K562 (cell line): ENCODE data around the gene RSPH6A. TPM values are rescaled to one million over a fixed set of nuclear protein-coding genes. Genes with fewer than 3 reads are reported as not detected.
A peak's percentile ranks its signal among the peaks of the same experiment; 100 is the strongest.

Experiments
- ATAC-seq: fragments of 200-7000 bp; cut with Tn5 transposase; 3 replicates; pipeline ENCODE4 v1.9.1; 2020; ENCODE audit warnings: moderate library complexity
- BruUV-seq: library from RNA; stranded (reverse); fragments of 400-500 nt; replicated peaks from 2 replicates; lab custom pipeline; 2021; lab: Mats Ljungman, UMichigan
- CTCF ChIA-PET: fragments of 300-600 bp; formaldehyde crosslinking; extraction: SDS; loops from one replicate; lab custom pipeline; 2021; ENCODE audit warnings: low intra/inter-chr PET ratio; lab: Yijun Ruan, JAX
- POLR2A ChIA-PET: fragments of 300-600, 350-650 bp; sonication (Branson Sonifier 250); formaldehyde crosslinking; extraction: SDS; loops from one replicate; lab custom pipeline; 2021; ENCODE audit warnings: antibody characterized with exemption, inconsistent platforms; lab: Yijun Ruan, JAX
- DNase-seq, 4 experiments: peaks; one replicate each; pipeline versions ENCODE4 v3.0.0 to v3.0.0-alpha.2; 2011 to 2018; ENCODE audit warnings: low spot score in 3 of 4, mixed read lengths in 3 of 4; ENCODE audit errors: extremely low read depth in 1 of 4
- FAIRE-seq: peaks from 2 replicates; lab custom pipeline; 2011; peaks lifted over from hg19 to GRCh38; lab: Jason Lieb, UNC
- H2AFZ ChIP-seq: 2 replicates; pipeline ENCODE4 v1.6.0; 2011; ENCODE audit warnings: low read depth, low read length, control low read depth, inconsistent platforms
- H3K27ac ChIP-seq: fragments of 200-600 bp; 3 replicates; pipeline ENCODE4 v1.8.0; 2011; ENCODE audit warnings: low read depth, mild to moderate bottlenecking, control low read depth, inconsistent platforms, low read length, moderate library complexity, mixed read lengths; ENCODE audit errors: extremely low read depth
- H3K27me3 ChIP-seq, 2 experiments: fragments of 300-600 bp in 1 of 2; 2 replicates in 1 of 2; 3 replicates in 1 of 2; pipeline versions ENCODE4 v1.6.0 to v1.8.0; 2011; ENCODE audit warnings: inconsistent platforms in 2 of 2, low read length in 2 of 2, mild to moderate bottlenecking in 1 of 2, mixed read lengths in 1 of 2, moderate library complexity in 1 of 2; ENCODE audit not compliant: control insufficient read depth in 2 of 2, insufficient read depth in 2 of 2
- H3K36me3 ChIP-seq: fragments of 300-600 bp; 3 replicates; pipeline ENCODE4 v1.8.0; 2011; ENCODE audit warnings: mild to moderate bottlenecking, low read length, inconsistent platforms; ENCODE audit not compliant: control insufficient read depth, insufficient read depth
- H3K4me1 ChIP-seq, 2 experiments: fragments of 200-600 bp in 1 of 2; replicated peaks in 1 of 2; 2 replicates in 1 of 2; 3 replicates in 1 of 2; pipeline versions ENCODE4 v1.5.1 to v1.8.0; 2011; ENCODE audit warnings: inconsistent platforms in 2 of 2, low read length in 2 of 2, mild to moderate bottlenecking in 1 of 2, mixed read lengths in 1 of 2, moderate library complexity in 1 of 2; ENCODE audit not compliant: control insufficient read depth in 2 of 2, insufficient read depth in 2 of 2
- H3K4me2 ChIP-seq: 2 replicates; pipeline ENCODE4 v1.6.1; 2011; ENCODE audit warnings: low read length, control low read depth, inconsistent platforms, mixed read lengths; ENCODE audit not compliant: insufficient read depth
- H3K4me3 ChIP-seq: fragments of 200-600 bp; sonication (generic), shearing (Covaris generic); 2 replicates; pipeline ENCODE4 v1.5.1; 2016; ENCODE audit warnings: control low read depth, inconsistent platforms
- H3K79me2 ChIP-seq: fragments of 200-600 bp; 3 replicates; pipeline ENCODE4 v1.8.0; 2011; ENCODE audit warnings: low read length, inconsistent platforms; ENCODE audit not compliant: control insufficient read depth, insufficient read depth
- H3K9ac ChIP-seq, 2 experiments: 2 replicates each; pipeline versions ENCODE4 v1.6.0 to v1.6.1; 2011; ENCODE audit warnings: low read depth in 2 of 2, low read length in 2 of 2, control low read depth in 1 of 2, inconsistent platforms in 1 of 2, mild to moderate bottlenecking in 1 of 2, mixed read lengths in 1 of 2; ENCODE audit not compliant: insufficient read depth in 1 of 2
- H3K9me1 ChIP-seq: one replicate; pipeline ENCODE4 v1.6.0; 2011; ENCODE audit warnings: inconsistent platforms, mild to moderate bottlenecking, low read length, moderate library complexity; ENCODE audit not compliant: control insufficient read depth, insufficient read depth
- H3K9me3 ChIP-seq: replicated peaks from 2 replicates; pipeline ENCODE4 v1.5.1; 2011; ENCODE audit warnings: low read depth, low read length, inconsistent platforms; ENCODE audit not compliant: control insufficient read depth, insufficient read depth
- H4K20me1 ChIP-seq: replicated peaks from 2 replicates; pipeline ENCODE4 v1.6.1; 2011; ENCODE audit warnings: low read length, inconsistent platforms, mixed read lengths; ENCODE audit not compliant: control insufficient read depth, insufficient read depth
- TEAD1 ChIP-seq, 2 experiments: fragments of 450-650 bp in 1 of 2; sonication (generic) in 1 of 2; formaldehyde crosslinking; IDR thresholded peaks; 2 replicates each; pipeline versions ENCODE4 v1.4.0 to v1.8.0; 2020 to 2022; ENCODE audit warnings: mild to moderate bottlenecking in 2 of 2, missing genetic modification reagents in 1 of 2
- ZNF146 ChIP-seq: IDR thresholded peaks from one replicate; pipeline ENCODE4 v1.6.1; 2018; ENCODE audit warnings: missing compliant biosample characterization; ENCODE audit not compliant: unreplicated experiment
- ZNF224 ChIP-seq: sonication (generic); formaldehyde crosslinking; IDR thresholded peaks from 2 replicates; pipeline ENCODE4 v1.8.0; 2022; ENCODE audit warnings: mild to moderate bottlenecking, missing genetic modification reagents
- ZNF263 ChIP-seq: sonication (generic); formaldehyde crosslinking; IDR thresholded peaks from 2 replicates; pipeline ENCODE4 v1.8.0; 2022; ENCODE audit warnings: mild to moderate bottlenecking, missing genetic modification reagents, borderline replicate concordance
- WGBS: fragments of 100-300 bp; shearing (Covaris generic); methylation state at CpG from one replicate; pipeline ENCODE4 v1.1.6; 2016; ENCODE audit warnings: low coverage, mixed read lengths; ENCODE audit not compliant: insufficient coverage; ENCODE audit errors: missing lambda C conversion rate; 5-methylcytosine and 5-hydroxymethylcytosine counted together
- in situ Hi-C: fragments of 300-500 bp; cut with MboI; formaldehyde crosslinking; loops from 4 replicates; pipeline ENCODE4 v1.15.0; 2018; ENCODE audit warnings: inconsistent platforms, mixed read lengths
- intact Hi-C: fragments of 100-400 bp; cut with micrococcal nuclease; formaldehyde crosslinking; loops from 2 replicates; pipeline ENCODE4 v1.14.2; 2022
- polyA plus RNA-seq, 8 experiments: library from polyadenylated mRNA; depleted of rRNA in 4 of 8; stranded (reverse) in 5 of 8; unstranded in 3 of 8; fragments of >200 nt; fragmentation: Nextera tagmentation in 2 of 8; fragmentation: Illumina TruSeq in 1 of 8; extraction: Ambion mirVana in 2 of 8; extraction: Trizol in 1 of 8; gene quantifications; 2 replicates each; pipeline versions ENCODE4 v1.2.1 to v1.2.3, GENCODE V29; 2011 to 2014; ENCODE audit warnings: inconsistent platforms in 1 of 8, missing spikeins in 1 of 8
- total RNA-seq, 7 experiments: library from RNA; depleted of rRNA in 6 of 7; stranded (reverse); fragments of >200 nt in 6 of 7; fragmentation: Illumina TruSeq in 2 of 7; extraction: Trizol in 2 of 7; gene quantifications; 2 replicates each; pipeline versions ENCODE4 v1.2.1 to v1.2.3, GENCODE V29; 2011 to 2021; ENCODE audit warnings: low replicate concordance in 1 of 7
- TF ChIP-seq, protein P1 (sequence below): fragments of 450-650 bp; formaldehyde crosslinking; IDR thresholded peaks from 2 replicates; pipeline ENCODE4 v1.4.0; 2020; ENCODE audit warnings: mild to moderate bottlenecking, mixed read lengths
- TF ChIP-seq, protein P2 (sequence below), 3 experiments: fragments of 200-800 bp in 1 of 3; sonication (Bioruptor generic) in 1 of 3; sonication (generic) in 1 of 3; formaldehyde crosslinking in 1 of 3; IDR thresholded peaks; 2 replicates each; pipeline versions ENCODE4 v1.6.1 to v1.8.0; 2016 to 2022; ENCODE audit warnings: mild to moderate bottlenecking in 2 of 3, missing compliant biosample characterization in 2 of 3, missing genetic modification characterization in 2 of 3, missing genetic modification reagents in 1 of 3
- TF ChIP-seq, protein P3 (sequence below): sonication (generic); formaldehyde crosslinking; IDR thresholded peaks from 2 replicates; pipeline ENCODE4 v1.8.0; 2022; ENCODE audit warnings: mild to moderate bottlenecking, missing genetic modification reagents
- TF ChIP-seq, protein P4 (sequence below): fragments of 450-650 bp; formaldehyde crosslinking; IDR thresholded peaks from 2 replicates; pipeline ENCODE4 v1.4.0; 2022; ENCODE audit warnings: missing genetic modification characterization
- TF ChIP-seq, protein P5 (sequence below): fragments of 450-650 bp; IDR thresholded peaks from 2 replicates; pipeline ENCODE4 v1.7.1; 2018; ENCODE audit warnings: mild to moderate bottlenecking, low read depth; ENCODE audit not compliant: partially characterized antibody

RSPH6A gene
- total and polyA plus RNA-seq, 9 of the 15 experiments (the other 6 are each of a cell fraction or from before 2014, with no cell fraction given), result 0.03 to 0.15 (median 0.07) TPM; not detected in 5

DNA sequence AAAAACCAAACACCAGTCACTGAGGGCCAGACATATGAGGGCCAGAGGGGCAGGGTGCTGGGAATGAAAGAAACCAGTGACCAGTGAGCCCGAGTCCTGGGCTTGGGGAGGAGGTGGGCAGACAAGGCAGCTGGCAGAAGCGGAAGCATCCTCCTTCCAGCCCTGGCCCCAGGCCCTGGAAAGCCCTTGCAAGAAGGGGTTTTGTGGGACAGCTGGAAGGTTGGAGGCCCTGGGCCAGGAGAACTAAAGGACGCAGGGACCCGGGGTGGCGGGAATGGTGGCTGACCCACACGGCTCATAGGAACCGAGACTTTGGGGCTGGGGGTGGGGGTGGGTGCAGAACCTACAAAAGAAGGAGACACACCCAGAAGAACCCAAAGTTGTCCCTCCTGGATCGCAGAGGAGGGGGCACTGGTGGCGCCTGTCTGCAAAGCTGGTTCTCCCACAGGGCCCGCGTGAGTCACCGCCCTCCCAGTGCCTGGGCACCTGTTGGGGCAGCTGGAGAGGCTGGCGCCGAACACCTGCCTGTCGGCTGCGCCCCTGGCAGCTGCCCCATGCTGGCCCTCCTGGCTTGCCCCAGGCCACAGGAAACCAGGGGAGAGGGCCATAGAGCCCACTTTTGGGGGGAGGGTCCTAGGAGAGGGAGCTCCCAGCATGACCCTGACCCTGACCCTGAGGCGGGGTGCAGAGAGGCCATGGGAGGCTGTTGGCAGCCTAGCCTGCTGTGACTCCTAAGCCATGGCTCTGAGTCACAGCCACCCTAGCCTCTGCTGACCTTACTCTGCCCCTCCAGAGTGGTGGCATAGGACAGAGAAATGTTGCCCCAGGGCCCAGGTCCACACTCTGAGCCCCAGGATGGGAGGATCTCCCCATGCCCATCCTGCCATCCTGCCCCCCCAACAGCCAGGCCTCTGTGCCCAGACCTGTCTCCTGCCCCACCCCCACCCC is 33.6 kb downstream of the RSPH6A start:
- no peak for FAIRE-seq
- H2AFZ ChIP-seq, result no peak overlapping the region
- no peak overlapping the region for H3K4me3 ChIP-seq
- ChIA-PET POLR2A (interaction anchor here (2.5 to 7.7 kb wide), 2 partner anchors 10 to 11 kb away, joined by 9 to 70 read pairs; partner anchors contain the start of genes DMWD and SIX5), CTCF (no interaction called here)
- no peaks in the 10 kb centered on the region for H3K79me2 ChIP-seq
- no peak overlapping the region for H3K27ac ChIP-seq
- H3K9ac ChIP-seq, result peak overlapping the region in 1 of 2 experiments; percentile 75; a peak in 1 of 4 replicates
- peaks cover 10% of the 10 kb centered on the region; the same call in 1 of the 2 replicates for H4K20me1 ChIP-seq
- H3K9me3 ChIP-seq, result no peaks in the 10 kb centered on the region
- H3K9me1 ChIP-seq, result peaks cover 9% of the 10 kb centered on the region
- H3K4me2 ChIP-seq, result no peak overlapping the region
- BruUV-seq, result no TSS peak
- no peak for DNase-seq
- intact Hi-C loops (no loop called here), in situ Hi-C loops (no loop called here)
- no peaks in the 10 kb centered on the region for H3K27me3 ChIP-seq
- H3K36me3 ChIP-seq, result peaks cover 31% of the 10 kb centered on the region; the same call in 2 of the 3 replicates
- peaks cover 16 to 75% of the 10 kb centered on the region in 2 experiments for H3K4me1 ChIP-seq
- WGBS, result 73% methylated on average over 11 of the region's 17 CpGs
- ATAC-seq, result no peak
- TF ChIP-seq ZNF146 (CRISPR knock-in tag), result no peak
- TF ChIP-seq, protein P1, sequence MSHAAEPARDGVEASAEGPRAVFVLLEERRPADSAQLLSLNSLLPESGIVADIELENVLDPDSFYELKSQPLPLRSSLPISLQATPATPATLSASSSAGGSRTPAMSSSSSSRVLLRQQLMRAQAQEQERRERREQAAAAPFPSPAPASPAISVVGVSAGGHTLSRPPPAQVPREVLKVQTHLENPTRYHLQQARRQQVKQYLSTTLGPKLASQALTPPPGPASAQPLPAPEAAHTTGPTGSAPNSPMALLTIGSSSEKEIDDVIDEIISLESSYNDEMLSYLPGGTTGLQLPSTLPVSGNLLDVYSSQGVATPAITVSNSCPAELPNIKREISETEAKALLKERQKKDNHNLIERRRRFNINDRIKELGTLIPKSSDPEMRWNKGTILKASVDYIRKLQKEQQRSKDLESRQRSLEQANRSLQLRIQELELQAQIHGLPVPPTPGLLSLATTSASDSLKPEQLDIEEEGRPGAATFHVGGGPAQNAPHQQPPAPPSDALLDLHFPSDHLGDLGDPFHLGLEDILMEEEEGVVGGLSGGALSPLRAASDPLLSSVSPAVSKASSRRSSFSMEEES, result no peak
- no peak for TF ChIP-seq TEAD1 (CRISPR knock-in tag; IDR thresholded peaks at IDR 0.05)
- TF ChIP-seq, protein P2, sequence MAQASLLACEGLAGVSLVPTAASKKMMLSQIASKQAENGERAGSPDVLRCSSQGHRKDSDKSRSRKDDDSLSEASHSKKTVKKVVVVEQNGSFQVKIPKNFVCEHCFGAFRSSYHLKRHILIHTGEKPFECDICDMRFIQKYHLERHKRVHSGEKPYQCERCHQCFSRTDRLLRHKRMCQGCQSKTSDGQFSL (CRISPR knock-in tag; IDR thresholded peaks at IDR 0.05), result 0 out of 2 replicates have a peak, but pooled peaks have one; percentile 52
- TF ChIP-seq, protein P2 (tag; IDR thresholded peaks at IDR 0.05), result no peak
- TF ChIP-seq, protein P3, sequence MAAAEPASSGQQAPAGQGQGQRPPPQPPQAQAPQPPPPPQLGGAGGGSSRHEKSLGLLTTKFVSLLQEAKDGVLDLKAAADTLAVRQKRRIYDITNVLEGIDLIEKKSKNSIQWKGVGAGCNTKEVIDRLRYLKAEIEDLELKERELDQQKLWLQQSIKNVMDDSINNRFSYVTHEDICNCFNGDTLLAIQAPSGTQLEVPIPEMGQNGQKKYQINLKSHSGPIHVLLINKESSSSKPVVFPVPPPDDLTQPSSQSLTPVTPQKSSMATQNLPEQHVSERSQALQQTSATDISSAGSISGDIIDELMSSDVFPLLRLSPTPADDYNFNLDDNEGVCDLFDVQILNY (CRISPR knock-in tag), result no peak
- TF ChIP-seq, protein P4, sequence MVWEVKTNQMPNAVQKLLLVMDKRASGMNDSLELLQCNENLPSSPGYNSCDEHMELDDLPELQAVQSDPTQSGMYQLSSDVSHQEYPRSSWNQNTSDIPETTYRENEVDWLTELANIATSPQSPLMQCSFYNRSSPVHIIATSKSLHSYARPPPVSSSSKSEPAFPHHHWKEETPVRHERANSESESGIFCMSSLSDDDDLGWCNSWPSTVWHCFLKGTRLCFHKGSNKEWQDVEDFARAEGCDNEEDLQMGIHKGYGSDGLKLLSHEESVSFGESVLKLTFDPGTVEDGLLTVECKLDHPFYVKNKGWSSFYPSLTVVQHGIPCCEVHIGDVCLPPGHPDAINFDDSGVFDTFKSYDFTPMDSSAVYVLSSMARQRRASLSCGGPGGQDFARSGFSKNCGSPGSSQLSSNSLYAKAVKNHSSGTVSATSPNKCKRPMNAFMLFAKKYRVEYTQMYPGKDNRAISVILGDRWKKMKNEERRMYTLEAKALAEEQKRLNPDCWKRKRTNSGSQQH (CRISPR knock-in tag), result no peak
- TF ChIP-seq, protein P5, sequence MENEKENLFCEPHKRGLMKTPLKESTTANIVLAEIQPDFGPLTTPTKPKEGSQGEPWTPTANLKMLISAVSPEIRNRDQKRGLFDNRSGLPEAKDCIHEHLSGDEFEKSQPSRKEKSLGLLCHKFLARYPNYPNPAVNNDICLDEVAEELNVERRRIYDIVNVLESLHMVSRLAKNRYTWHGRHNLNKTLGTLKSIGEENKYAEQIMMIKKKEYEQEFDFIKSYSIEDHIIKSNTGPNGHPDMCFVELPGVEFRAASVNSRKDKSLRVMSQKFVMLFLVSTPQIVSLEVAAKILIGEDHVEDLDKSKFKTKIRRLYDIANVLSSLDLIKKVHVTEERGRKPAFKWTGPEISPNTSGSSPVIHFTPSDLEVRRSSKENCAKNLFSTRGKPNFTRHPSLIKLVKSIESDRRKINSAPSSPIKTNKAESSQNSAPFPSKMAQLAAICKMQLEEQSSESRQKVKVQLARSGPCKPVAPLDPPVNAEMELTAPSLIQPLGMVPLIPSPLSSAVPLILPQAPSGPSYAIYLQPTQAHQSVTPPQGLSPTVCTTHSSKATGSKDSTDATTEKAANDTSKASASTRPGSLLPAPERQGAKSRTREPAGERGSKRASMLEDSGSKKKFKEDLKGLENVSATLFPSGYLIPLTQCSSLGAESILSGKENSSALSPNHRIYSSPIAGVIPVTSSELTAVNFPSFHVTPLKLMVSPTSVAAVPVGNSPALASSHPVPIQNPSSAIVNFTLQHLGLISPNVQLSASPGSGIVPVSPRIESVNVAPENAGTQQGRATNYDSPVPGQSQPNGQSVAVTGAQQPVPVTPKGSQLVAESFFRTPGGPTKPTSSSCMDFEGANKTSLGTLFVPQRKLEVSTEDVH, result no peak
- TF ChIP-seq ZNF224 (CRISPR knock-in tag), result no peak
- no peak for TF ChIP-seq ZNF263 (CRISPR knock-in tag)
